ENCODE data around the gene MME.

GRCh38 chr3:155149494-155149893 lies 69.4 kb downstream of the MME start:
- no peak for TF ChIP-seq CTCF (conservative IDR thresholded peaks at IDR 0.05 in 1 of 2, IDR thresholded peaks at IDR 0.05 in 1 of 2; ENCODE audit: low read depth in 1 of 2, low read length in 2 of 2)
- no peak for TF ChIP-seq EZH2 (IDR thresholded peaks at IDR 0.05; ENCODE audit: low read length, missing control alignments)

All from fibroblast of lung (primary cell).